DMS53 (cell line): ENCODE measurements around the gene RIN3.
"Not testable (repeated sequence)": the region's sequence is repeated elsewhere in the genome, so short reads cannot be mapped to it uniquely, and the experiment has no call there.

ENCODE experiments used
- DNase-seq: peaks from one replicate; lab custom pipeline; 2025; lab: John Stamatoyannopoulos, UW

RIN3 gene

DNA sequence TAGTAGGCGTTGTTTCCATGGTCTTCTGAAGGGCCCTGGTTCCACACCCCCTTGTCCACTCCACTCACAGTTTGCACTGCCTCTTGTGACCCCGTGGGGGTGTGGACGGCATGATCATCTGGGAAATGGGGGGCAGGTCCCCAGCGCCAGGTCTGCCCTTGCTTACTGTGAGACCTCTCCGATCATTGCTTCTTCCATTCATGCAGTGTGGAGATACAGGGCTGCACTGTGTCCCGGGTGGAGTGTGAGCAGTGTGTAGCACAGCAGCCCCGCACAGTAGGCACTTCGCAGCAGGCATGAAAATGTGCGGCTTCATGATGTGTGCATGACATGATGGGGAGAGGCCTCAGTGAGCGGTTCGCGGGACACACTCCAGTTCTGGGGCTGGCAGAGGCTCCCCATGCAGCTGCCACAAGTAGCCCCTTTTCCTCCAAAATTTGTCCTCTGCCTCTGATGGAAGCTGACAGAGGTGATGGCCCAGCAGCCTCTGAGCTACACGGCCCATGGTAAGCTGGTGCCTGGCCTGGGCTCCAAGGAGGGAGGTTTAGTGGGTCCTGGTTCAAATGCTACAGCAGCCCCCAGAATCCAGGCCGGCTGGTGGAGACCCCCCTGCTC is 15.0 kb downstream of the RIN3 start:
- DNase-seq: no peak

DNA sequence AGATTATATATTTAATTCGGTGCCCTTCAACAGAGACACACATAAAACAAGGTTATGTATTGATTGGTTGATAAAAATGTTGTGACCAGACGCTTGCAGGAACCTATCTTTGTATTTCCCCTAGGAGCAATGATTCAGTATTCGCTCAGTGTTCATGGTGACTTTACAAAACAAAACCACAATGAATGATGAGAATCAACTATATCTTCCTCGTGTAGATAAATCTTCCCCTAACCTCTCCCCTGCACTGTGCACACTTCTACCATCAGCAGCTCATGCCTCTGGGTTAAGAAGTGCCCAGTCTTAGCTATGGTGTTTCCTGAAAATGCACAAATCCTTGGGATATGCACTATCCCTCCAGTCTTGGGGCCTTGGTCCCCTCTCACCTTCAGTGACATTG is 16.3 kb downstream of the RIN3 start:
- no peak for DNase-seq

DNA sequence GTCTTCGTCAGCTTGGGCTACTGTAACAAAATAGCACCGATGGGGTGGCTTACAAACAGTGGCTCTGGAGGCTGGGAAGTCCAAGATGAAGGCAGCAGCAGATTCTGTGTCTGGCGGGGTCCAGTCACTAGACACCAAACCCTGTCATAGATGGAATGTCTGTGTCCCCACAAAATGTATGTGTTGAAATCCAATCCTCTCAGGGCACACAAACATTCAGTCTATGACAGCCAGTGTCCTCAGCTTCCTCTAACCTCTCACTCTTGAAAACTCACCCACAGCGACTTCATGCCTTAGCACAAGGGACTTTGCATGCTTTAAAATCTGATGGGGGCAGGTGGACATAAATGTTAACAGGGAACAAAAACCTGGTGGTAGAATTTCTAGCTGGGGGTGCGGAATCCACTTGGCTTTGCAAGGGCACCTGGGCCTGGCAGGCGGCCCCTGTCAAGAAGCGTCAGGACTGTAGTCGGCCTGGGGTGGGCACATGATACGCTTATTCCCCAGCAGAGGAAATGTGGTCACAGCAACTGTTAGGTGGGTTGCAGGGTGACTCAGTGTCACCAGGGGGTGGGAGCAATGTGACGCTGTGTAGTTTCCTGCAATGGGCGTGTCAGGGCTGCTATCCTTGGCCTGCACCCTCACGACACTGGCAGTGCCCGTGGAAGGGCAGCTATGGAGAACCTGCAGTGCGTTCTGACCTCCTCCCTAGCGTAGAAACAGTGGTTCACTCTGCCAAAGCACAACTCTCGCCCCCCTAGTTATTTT is 17.7 kb downstream of the RIN3 start:
- DNase-seq: no peak

DNA sequence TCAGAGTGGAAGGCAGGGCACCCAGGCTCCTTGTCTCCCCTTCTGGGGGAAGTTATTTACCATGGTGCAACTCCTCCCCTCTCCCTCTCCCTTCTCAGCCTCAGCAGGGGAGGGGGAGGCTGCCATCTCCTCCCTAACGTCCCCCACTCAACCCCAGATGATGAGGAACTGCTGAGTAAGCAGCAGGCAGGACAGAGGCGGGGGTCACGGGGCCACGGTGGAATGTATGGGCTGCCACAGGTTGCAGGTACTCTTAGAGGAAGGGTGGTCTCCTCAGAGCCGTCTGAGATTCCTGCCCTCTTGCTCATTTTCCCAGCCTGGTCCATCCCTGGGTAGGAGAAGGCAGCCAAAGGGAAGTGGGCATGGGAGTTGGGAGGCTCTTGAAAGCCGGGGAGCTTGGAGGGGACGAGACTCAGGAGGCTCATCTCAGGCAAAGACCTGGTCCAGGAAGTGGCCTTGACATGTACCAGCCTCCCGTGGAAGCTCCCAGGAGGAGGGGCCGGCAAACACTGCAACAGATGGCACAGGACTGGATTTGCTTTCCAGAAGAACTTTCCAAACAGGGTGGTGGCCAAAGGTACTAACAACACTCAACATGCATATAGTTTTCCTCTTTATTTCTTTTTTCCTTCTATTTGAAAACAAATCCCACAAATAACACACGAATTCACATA is 19.0 kb downstream of the RIN3 start:
- DNase-seq: peak; percentile 65

DNA sequence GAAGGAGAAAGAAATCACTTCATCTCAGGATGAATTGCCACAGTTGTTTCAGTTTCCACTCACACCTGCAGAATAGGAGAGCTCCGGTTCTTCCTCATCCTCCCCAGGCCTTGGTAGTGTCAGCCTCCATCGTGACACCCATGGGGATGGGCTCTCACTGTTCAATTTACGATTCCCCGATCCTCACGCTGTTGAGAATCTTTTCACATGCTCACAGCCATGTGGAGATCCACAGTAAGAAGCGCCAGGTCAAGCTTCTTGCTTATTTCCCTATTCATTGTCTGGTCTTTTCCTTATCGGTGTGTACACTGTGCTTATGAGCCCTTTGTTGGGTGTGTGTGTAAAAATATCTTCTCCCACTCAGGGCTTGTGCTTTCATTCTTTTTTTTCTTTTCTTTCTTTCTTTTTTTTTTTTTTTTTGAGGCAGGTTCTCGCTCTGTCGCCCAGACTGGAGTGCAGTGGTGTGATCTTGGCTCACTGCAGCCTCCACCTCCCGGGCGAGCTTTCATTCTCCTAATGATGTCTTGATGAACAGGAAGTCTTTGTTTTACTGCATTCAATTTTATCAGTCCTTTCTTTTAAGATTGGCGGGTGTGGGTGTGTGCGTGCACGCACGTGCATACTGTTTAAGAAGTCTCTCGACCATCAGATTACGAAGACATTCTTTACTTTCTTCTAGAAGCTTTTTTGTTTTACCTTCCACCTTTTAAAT is 21.5 kb downstream of the RIN3 start:
- DNase-seq: no peak

DNA sequence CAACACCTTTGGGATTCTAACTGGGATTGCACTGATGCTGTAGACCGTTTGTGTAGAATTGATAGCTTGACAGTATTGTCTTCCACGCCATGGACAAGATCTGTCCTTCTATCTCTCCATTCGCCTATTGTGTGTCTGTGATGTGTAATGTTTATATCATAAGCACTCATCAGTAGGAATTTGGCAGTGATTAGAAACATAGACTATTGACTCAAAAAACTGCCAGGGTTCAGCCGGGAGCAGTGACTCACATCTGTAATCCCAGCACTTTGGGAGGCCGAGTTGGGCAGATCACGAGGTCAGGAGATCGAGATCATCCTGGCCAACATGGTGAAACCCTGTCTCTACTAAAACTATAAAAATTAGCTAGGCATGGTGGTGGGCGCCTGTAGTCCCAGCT is 22.6 kb downstream of the RIN3 start:
- DNase-seq: not testable (repeated sequence)

DNA sequence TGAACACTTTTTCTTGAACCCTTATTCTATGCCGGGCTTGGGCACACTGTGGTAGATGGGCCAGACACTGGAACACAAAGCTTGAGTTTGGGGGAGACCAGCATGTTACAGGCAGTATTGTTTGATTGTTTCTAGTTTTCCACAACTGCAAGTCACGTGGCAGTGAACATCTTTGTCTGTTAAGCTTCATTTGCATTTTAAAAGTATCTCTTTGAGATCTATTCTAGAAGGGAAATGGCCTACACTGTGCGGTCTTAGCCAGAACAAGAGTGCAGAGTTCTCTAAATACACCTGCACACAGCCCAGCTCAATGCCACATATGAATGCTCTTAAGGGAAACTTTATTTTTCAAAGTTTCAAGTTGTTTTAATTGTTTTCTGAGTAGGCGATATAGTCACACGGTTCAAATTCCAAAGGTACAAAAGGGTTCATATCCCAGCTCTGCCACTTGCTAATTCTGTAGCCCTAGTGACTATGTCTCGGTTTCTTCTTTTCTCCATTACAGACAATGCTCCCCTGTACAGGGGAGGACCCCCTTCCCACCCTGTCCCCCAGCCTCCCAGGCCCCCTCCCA is 24.9 kb downstream of the RIN3 start:
- DNase-seq: no peak

DNA sequence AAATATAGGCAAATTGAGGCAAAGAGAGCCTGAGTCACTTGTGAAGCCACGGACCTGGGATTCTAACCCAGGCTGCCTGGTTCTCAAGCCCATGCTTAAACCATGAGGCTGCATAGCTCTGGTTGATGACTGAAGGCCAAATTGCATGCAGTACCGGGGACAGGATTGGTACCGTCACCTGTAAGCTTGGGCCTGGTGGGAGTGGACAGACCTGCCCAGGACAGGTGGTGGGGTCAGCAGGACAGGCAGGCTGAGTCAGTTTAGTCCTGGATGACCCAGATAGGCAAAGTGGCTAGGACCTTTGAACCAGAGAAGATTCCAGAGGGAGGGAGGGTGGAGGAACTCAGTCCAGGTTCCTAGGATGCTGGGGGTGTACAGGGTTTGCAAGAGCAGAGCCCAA is 25.8 kb downstream of the RIN3 start:
- no peak for DNase-seq

DNA sequence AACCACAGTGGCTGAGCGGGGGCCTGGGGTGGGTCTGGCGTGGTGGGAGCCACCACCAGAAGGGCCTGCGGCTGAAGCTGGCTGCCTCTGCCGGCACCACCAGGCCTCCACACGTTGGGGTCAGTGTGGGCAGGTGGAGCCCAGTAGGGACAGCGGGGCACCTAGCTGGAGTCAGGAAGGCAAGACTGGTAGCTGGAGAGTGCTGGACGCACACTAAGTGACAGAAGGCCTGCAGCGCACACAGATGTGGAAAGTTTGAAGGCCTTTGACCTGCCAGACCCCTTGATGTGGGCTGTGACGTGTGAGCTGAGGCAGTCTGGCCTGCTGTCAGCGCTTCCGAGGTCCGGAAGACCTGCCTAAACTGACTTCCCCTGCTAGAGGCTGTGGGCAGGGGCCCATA is 26.3 kb downstream of the RIN3 start:
- DNase-seq: no peak

DNA sequence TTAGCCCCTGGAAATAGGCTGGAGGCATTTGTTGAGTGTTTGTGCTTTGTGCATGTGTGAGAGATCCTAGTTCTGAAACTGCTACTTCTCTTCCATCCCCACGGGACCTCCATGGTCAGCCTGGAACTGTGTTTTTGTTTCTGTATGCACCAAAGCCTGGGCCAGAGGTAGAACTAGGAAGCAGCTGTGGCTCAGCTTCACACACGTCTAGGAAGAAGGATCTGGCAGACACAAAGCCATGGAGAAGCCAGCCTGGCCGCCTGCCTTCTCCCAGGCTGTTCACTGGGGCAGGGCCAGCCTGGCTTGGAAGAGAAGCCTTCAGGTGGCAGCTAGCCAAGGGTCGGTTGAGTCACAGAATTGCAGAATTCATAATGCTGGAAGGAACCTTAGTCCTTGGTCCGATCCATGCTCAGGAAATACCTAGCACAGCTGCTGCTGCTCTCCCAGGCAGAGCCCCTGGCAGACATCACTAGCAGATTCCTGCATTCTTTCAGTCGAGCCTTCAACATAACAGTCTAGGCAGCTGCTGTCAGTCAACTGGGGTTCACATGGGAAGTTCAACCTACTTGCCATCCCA is 27.0 kb downstream of the RIN3 start:
- DNase-seq: peak; percentile 58

DNA sequence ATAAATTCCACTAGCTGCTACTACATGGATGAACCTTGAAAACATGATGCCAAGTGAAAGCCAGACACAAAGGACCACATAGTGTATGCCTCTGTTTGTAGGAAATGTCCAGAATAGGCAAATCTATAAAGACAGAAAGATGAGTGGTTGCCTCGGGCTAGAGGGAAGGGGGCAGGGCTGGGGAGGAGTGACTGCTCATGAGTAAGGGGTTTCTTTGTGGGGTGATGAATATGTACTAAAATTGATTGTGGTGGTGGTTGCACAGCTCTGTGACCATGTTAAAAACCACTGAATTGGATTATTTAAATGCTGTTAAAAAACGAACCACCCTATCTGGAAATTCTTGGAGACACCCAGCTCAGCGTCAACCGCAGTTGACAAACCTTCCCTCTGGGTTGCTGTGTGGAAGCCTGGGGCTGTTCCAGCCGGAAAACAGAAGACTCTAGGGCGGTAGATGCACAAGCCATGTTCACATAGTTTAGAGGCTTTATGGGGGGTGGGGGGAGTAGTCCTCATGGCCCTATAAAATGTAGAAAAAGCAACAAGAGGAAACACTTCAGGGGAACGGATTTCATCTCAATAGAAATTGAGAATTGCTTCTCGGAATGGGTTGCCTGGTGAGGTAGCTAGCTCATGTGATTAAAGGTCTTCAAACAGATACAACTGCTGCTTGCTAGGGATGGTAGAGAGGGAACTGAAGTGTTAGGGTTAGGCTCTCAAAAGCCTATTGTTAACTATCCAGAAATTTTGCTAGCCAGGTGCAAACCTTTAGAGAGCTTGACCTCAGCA is 29.4 kb downstream of the RIN3 start:
- DNase-seq: no peak

DNA sequence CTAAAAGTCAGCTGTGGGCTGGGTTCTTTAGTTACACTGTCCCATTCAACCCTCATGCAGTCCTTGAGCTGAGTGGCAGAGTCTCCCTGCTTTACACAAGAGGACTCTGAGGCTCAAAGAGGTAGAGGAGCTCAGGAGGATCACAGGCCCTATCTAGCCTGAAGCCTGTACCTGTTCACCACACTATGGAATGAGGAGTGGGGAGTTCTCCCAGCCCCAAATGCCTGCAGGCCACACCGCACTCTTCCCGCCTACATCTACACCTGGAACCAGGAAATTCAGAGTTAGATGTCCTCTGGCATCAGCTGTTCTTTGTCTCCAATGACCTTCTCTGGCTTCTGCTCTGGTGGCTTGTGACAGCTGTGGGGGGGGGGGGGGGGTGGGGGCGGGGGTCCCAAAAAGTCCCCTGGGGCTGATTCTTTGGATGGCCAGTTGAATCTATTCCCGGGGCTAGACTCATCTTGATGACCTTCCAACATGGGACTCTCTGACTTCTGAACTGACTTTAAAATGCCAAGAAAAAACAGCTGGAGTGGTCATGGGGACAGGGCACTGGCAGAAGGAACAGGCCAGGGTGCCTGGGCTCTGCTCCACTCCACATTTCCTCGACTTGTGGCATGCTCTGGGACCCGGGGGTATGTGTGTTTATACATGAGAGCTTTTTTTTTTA is 30.6 kb downstream of the RIN3 start:
- peak; percentile 35 for DNase-seq

DNA sequence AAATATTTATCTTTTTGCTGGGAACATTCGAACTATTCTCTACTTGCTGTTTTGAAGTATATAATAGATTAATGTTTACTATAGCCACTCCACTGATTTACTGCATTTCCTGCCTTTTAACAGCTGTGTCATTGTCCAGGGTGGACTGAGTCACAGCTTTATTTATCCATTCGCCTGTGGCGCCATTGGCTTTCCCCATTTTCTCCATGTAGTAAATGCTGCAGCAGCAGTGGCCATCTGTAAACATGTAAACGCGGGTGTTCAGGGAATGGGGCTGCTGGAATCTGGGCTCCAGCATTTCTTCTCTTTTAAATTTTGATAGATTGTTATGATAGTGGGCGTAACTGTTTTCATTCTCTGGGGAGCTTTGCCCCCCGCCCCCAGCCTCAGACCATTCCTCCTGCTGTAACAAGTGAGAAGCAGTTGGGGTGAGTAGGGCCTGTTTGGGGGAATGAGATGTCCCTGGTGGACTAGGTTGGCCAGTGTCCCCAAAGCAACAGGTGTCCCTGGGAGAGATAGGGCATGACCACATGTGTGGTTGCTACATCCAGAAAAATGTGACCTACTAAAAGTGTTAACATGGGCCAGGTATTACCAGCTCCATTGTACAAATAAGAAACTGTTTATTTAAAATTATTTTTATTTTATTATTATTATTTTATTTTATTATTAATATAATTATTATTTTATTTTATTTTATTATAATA is 32.9 kb downstream of the RIN3 start:
- DNase-seq: peak; percentile 91

DNA sequence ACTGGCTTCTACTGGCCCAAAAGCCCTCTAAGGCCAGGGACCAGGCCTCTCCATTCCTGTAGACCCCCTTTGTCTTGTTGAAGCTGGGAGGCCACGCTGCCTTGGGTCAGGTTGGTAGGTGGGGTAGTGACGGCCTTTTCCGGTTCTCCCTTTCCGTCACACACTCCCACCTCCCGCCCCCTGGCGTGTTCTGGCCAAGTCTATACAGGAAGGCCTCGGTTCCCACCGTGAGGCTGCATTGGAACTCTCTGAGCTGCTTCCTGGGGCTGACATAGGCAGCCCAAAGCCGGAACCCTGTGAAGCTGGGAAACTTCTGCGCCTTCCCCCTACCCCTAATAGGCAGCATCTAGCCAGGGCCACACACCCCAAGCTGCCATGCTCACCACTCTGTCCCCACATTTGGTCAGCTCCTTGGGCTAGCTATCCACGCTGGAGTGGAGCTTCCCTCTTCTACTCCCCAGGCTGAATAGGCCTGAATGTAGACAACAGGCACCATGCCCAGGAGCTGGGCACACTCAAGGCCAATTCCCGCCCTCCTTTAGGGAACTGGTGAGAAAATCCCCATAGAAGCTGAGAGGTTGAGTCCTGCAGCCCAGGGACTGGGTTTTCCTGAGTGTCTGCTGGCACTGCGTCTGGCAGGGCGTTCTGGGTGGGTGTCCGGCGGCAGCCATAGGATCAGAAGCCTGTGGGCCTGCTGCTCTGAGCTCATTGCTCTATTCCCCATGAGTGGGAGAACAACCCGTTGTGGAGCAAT is 35.7 kb downstream of the RIN3 start:
- DNase-seq: no peak

DNA sequence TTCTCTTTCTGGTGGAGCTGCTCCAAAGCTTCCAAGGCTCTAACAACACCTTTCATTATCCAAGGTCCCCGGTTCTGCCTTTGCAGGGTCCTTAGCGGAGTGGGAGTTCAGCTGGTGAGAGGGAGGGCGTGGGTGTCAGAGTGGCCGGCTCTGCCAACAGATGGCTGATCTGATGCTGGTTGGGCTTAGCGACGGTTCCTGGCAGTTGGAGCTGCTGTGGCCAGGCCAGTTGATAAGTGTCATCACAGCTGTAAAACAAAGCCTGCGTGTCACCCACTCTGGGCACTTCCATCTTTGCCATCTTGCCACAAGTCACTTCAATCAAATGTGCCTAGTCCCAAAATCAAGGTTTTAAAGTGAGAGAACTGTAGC is 36.3 kb downstream of the RIN3 start:
- DNase-seq: peak; percentile 29

DNA sequence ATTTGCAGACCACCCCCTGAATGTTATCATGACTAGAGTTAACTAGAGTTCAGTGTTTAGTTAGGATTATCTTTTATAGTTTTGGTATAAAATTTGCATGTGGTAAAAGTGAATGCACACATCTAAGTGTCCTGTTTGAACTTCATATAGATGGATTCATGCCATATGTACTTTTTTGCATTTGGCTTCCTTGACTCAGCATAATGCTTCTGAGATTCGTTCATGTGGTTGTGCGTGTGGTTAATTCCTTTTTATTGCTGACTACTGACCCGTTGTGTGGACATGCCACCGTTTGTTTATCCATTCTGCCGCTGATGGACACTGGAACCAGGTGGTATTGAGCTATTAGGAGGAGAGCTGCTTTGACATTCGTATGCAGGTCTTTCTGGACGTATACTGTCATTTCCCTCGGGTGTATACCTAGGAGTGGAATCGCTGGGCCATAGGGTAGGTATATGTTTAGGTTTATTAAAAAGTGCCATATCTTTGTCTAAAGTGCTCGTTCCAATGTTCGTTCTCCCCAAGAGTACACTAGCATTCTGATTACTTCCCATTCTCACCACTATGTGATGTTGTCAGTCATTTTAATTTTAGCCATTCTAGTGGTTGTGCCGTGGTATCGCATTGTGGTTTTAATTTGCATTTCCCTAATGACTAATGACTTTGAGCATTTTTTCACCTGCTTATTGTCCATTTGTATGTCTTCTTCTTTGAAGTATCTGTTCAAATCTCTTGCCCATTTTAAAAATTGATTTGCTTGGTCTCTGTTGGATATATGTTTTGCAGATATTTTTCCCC is 37.7 kb downstream of the RIN3 start:
- DNase-seq: no peak

DNA sequence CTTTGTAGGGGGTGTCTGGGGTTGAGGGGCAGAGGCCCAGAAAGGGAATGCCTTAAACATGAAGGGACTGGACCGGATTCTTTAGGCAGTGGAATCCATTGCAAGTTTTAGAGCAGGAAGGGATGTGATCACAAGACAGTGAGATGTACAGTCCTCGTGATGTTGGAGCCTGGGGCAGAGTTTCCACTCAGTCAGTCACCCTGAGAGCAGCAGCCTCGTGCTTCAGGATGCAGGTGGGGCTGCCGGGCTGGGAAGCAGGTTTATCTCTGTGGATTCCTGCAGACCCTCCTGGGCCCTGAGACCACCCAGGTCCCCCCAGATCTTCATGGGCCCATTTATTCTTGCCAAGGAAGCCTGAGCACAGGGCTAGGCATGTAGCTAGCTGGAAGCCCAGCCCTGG is 38.5 kb downstream of the RIN3 start:
- no peak for DNase-seq

DNA sequence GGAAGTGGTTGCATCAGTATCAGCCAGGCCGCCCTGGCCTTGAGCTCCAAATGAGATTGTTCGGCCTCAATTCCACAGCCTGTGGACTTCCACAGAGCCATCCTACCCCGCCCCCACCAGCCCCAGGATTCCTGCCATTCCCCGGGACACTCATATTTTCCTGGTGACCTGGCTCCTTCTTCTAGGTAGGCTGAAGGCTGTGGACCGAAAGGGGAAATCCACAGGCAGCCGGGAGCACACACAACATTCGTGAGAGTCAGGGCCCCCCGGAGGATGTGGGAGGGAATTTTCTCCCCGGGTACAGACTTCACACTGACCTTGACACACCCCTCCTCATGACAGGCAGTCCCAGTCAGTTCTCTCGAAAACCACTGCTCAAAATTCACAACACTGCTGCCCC is 39.9 kb downstream of the RIN3 start:
- DNase-seq: no peak
